GM12891 (cell line): ENCODE measurements around the gene HTRA3.

Experiments
- POLR2A ChIP-seq: IDR thresholded peaks from 2 replicates; pipeline ENCODE4 v1.6.1; 2011; ENCODE audit warnings: low read depth, low read length, control low read depth
- POLR2AphosphoS5 ChIP-seq: IDR thresholded peaks from 2 replicates; pipeline ENCODE4 v1.6.1; 2011; ENCODE audit warnings: low read depth, low read length, control low read depth
- POU2F2 ChIP-seq: IDR thresholded peaks from 2 replicates; pipeline ENCODE4 v1.6.1; 2011; ENCODE audit warnings: low read depth, mild to moderate bottlenecking, control low read depth, low read length, moderate library complexity
- SPI1 ChIP-seq: IDR thresholded peaks from 2 replicates; pipeline ENCODE4 v1.6.1; 2011; ENCODE audit warnings: low read depth, low read length, control low read depth
- TAF1 ChIP-seq: IDR thresholded peaks from 2 replicates; pipeline ENCODE4 v1.6.1; 2011; ENCODE audit warnings: low read depth, low read length, control low read depth

DNA sequence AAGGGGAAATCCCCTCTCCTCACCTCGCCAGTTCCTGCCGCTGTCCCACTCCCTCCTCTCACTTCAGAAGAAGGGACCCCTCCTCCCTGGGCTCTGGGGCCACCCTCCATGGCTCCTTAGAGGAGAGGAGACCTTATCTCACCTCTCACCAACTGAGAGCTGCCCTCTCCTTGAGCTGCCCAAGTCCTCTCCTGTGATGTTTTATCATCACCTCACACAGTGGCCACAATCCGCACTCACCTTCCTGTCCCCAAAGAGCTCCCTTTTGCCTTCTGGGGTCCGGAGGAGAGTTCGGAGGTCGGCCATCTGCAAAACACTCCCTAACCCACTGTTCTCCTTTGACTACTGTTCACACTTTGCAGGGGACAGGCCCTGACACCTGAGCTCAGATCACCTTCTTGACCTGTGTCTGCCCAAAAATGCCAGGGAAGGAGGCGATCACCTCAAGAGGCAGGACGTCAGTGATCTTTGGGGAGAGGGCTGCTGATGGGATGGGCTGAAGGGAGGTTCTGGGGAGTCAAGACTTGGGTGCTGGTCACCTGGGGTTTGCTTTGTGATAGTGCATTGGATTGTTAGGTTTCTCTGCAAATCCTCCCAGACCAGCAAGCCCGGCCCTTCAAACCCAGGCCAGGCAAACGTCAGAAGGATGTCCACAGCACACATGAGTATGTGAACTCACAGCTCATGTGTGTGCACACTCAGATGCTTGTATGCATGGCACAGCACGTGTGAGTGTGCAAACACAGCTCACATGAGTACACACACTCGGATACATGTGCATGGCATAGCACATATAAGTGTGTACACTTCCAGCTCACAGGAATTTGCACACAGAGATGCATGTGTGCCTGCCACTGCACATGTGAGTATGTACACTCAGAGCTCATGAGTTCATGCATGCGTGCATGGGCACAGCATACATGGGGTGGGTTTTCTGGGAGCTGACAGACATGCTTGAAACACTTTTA, 41.8 kb downstream of the HTRA3 start:
- no peak for TF ChIP-seq POLR2AphosphoS5
- TF ChIP-seq POLR2A = no peak
- TF ChIP-seq SPI1 = no peak
- TF ChIP-seq TAF1 = no peak
- TF ChIP-seq POU2F2 = no peak
